H1 (cell line): Measurements from ENCODE around the gene CRTC1. TPM values are rescaled to one million over a fixed set of nuclear protein-coding genes. Genes with fewer than 3 reads are reported as not detected.

Experiments used
- EZH2 ChIP-seq: fragments of 200-600 bp; sonication (generic); IDR thresholded peaks from 2 replicates; pipeline ENCODE4 v1.7.1; 2012; ENCODE audit warnings: low read depth, mild to moderate bottlenecking, moderate library complexity, low read length, inconsistent platforms; ENCODE audit not compliant: severe bottlenecking
- JUN ChIP-seq: IDR thresholded peaks from 2 replicates; pipeline ENCODE4 v1.6.1; 2011; ENCODE audit warnings: low read depth, mild to moderate bottlenecking, improper control_type of control experiment, low read length
- polyA plus RNA-seq, 7 experiments: library from polyadenylated mRNA; depleted of rRNA in 3 of 7; stranded (reverse) in 5 of 7; unstranded in 2 of 7; fragments of >200 nt in 5 of 7; fragments of 200-250 nt in 2 of 7; gene quantifications; 1 replicate in 5 of 7; 2 replicates in 1 of 7; 4 replicates in 1 of 7; pipeline versions ENCODE4 v1.2.1 to v1.2.3, GENCODE V29; 2011 to 2013; ENCODE audit warnings: missing spikeins in 2 of 7, mixed read lengths in 2 of 7
- total RNA-seq: library from RNA; stranded (reverse); fragmentation: NEBNext Ultra II Directional; extraction: Animal tissue kit (Norgen Biotek cat#: 25700); gene quantifications from 2 replicates; pipeline ENCODE4 v1.2.1, GENCODE V29; 2021

The CRTC1 gene
- total and polyA plus RNA-seq, 2 of the 8 experiments (the other 6 are each of a cell fraction or from before 2014, with no cell fraction given), result 2.9 to 8.5 TPM

- TF ChIP-seq JUN (no peak), EZH2 (no peak)
Observed at GRCh38 chr19:18782559-18783225, 99.2 kb downstream of the CRTC1 start (continued).
